ENCODE measurements around the gene PPP1R9B.

DNA sequence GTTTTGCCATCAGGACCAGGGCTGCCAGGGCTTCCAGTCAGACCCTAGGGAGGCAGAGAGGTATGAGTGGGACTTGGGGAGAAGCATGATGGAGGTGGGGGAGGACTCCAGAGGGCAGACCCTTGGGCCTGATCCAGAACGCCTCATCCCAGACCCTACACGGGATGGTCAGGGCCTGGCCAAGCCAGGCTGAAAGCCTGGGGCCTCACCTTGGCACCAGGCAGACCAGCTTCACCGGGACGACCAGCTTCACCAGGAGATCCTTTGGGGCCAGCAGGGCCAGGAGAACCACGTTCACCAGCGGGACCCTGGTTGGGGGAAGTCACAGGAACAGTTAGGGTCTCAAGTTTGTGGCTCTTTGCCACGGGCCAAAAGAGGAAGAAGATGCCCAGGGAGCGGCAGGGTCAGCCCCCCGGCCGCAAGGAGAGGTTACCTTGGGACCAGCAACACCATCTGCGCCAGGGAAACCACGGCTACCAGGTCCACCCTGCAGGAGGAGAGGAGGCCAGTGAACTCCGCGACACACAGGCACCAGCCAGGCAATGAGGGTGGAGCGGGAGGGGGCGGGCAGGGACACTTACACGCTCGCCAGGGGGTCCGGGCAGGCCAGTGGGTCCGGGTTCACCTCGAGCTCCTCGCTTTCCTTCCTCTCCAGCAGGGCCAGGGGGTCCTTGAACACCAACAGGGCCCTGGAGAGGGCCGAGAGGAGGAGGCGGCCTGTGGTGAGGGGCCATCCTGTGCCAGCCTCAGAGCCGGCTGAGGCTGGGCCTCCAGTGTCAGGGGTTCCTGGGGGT is 43.9 kb upstream of the PPP1R9B start:
- TF ChIP-seq, protein P1, sequence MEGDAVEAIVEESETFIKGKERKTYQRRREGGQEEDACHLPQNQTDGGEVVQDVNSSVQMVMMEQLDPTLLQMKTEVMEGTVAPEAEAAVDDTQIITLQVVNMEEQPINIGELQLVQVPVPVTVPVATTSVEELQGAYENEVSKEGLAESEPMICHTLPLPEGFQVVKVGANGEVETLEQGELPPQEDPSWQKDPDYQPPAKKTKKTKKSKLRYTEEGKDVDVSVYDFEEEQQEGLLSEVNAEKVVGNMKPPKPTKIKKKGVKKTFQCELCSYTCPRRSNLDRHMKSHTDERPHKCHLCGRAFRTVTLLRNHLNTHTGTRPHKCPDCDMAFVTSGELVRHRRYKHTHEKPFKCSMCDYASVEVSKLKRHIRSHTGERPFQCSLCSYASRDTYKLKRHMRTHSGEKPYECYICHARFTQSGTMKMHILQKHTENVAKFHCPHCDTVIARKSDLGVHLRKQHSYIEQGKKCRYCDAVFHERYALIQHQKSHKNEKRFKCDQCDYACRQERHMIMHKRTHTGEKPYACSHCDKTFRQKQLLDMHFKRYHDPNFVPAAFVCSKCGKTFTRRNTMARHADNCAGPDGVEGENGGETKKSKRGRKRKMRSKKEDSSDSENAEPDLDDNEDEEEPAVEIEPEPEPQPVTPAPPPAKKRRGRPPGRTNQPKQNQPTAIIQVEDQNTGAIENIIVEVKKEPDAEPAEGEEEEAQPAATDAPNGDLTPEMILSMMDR (IDR thresholded peaks at IDR 0.05), result no peak
- no peak for TF ChIP-seq POLR2A (IDR thresholded peaks at IDR 0.05)
